ENCODE results near the gene ABHD11.
"Not testable (repeated sequence)": the region's sequence is repeated elsewhere in the genome, so short reads cannot be mapped to it uniquely, and the experiment has no call there.

Gene ABHD11, protein sequence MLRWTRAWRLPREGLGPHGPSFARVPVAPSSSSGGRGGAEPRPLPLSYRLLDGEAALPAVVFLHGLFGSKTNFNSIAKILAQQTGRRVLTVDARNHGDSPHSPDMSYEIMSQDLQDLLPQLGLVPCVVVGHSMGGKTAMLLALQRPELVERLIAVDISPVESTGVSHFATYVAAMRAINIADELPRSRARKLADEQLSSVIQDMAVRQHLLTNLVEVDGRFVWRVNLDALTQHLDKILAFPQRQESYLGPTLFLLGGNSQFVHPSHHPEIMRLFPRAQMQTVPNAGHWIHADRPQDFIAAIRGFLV

DNA sequence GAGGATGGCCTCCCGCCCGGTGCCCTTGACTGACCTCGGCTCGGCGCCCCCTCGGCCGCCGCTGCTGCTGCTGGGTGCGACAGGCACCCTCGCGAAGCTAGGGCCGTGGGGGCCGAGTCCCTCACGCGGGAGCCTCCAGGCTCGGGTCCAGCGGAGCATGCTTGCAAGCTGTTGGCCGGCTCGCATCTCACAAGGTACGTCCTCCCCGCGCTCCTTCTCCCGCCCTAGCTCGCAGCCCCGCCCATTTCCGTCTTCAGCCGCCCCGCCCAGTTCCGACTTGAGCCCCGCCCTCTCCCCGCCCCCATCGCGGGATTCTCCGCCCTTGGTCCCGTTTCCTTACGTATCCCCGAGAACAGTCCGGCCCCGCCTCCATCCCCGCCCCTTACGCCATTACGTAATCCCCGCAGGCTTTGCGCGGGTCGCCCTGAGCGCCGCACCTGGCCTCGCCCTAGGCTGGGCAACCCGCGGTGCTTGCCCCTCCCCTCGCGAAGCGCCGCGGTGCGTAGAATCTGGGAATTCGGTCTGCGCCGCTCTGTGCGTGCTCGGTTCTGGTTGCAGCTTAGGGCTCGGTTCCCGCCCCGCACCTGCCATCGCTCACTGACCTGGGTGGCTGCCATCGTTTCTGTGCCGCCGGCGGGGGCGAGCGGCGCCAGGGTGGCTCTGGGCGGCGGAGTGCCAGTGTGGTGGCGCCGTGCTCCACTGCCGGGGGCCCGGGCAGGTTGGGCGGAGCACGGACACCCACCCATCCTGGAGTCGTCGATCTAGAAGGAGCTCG lies at the start of gene ABHD11:
Gene ABHD11 (minus strand): TSS at position 191 of the 775 bp plus-strand sequence. CDS start 32 bp downstream, at position 159.
- DNase-seq: peak; percentile 99

DNA sequence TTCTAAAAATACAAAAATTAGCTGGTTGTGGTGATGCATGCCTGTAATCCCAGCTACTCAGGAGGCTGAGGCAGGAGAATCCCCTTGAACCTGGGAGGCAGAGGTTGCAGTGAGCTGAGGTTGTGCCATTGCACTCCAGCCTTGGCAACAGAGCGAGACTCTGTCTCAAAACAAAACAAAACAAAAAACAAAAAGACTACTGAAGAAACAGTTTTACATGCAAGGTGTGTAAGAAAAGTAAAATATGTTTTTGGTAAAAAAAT lies 49.1 kb upstream of the ABHD11 start:
- DNase-seq: not testable (repeated sequence)

DNA sequence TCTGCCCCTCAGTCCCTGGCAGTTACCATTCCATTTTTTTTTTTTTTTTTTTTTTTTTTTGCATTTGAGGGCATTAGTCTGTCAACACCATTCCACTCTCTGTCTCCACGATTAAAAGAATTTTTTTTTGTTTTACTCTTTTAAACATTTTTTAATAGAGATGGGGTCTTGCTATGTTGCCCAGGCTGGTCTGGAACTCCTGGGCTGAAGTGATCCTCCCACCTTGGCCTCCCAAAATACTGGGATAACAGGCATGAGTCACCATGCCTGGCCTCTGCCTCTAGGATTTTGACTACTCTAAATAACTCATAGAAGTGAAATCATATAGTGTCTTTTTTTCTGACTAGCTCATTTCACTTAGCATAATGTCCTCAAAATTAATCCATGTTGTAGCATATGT lies 48.0 kb upstream of the ABHD11 start:
- no peak for DNase-seq

DNA sequence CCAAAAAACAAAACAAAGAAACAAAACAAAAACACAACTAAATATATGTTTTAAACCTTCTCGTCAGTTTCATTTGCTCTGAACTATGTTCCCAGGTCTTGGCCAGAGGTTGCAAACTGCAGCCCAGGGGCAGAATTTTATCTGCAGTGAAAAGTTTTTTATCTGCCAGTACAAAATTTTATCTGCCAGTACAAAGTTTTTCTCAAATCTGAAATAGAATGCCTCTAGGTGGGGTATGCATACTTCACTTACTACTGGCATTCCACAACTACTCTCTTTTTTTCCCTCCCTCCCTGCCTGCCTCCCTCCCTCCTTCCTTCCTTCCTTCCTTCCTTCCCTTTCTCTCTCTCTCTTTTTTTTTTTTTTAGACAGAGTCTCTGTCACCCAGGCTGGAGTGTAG lies 40.9 kb upstream of the ABHD11 start:
- DNase-seq: no peak

DNA sequence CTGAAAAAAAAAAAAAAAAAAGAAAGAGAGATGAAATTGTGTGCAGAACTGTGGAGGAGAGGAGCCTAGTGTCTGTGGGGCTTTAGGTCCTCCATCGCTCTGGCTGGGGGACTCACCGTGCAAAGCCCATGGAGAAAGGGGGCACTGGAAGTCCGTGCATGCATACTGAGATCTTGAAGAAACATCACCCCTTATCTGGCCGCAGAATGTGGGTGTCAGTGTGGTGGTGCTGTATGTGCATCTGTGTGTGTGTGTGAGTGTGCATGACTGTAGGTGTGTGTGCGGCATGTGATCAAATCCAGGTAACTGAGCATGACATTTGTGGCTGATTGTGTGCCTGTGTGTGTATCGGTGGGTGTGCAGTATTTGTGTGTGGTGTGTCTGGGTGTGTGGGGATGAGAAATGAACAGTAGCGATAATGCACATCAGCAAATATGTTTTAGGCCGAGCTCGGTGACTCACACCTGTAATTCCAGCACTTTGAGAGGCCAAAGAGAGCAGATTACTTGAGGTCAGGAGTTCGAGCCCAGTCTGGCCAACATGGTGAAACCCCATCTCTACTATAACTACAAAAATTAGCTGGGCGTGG lies 40.3 kb upstream of the ABHD11 start:
- DNase-seq: no peak

DNA sequence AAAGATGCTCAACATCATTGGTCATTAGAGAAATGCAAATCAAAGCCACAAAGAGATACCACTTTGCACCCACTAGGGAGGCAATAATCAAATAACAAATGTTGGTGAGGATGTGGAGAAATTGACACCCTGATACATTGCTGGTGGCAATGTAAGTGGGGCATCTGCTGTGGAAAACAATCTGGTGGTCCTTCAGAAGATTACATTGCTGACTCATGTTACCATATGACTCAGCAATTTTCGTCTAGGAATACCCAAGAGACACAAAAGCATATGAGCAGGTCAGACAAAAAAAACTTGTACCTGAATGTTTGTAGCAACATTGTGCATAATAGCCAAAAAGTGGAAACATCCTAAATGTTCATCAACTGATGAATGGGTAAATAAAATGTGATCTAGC lies 36.3 kb upstream of the ABHD11 start:
- no peak for DNase-seq

DNA sequence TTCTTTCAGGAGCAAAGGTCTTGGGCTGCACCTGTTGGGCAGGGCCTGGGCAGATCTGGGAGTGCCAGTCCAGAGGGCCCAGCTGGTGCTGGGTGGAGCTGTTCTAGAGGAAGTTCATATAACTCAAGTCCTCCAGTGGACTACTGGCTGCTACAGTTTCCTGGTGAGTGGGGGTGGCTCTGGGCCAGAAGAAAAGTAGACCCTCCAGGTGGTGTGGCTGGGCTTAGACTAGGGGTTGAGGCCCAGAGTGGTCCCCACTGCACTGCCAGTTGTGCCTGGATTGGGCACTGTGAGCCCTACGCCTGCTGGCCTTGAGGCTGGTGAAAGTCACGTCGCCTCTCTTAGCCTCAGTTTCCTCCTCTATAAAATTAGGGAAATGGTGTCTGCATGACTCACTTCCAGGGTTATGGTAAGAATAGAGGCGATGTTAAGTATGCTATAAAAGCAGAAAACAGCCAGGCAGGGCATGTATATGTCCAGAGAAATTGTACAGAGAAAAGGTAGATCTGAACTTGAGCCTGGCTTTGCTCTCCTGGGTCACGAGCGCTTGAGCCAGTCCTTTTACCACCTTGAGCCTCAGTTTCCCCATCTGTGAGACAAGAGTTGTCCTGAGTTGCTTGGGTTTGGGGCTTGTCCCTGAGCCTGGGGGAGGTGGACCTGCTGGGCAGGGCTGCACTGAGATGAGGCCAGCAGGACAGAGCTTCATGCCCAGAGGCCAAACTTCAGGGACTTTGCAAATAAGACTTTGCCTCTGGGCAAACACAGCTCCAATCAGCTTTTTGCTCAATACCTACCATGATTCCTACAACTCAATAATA lies 35.3 kb upstream of the ABHD11 start:
- DNase-seq: no peak

DNA sequence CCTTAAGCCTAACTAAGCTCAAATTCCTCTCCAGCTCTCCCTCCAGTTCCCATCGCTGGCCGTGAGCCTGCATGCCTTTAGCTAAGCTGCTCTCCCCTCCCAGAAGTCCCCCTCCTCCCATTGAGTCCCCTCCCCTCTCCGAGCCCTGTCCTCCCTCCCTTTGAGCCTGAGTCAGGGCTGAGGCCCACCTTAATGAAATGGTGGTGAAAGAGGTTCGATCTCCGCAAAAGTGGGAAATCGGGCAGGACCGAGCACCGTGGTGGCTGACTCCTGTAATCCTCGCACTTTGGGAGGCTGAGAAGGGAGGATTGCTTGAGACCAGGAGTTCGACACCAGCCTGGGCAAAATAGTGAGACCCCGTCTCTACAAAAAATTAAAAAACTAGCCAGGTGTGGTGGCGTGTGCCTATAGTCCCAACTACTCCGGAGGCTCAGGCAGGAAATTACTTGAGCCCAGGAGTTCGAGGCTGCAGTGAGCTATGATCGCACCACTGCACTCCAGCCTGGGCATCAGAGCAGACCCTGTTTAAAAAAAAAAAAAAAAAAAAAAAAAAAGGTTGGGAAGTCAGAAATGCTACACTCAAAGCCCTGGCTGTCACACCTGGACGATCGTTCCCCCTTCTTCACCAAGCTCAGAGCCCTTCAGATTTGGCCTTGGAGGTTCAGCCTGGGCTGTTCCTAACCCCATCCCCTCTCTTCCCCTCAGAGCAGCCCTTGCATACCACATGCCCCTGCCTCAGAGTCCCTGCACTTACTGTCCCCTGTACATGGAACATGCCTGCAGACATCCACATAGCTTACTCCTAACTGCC lies 32.5 kb upstream of the ABHD11 start:
- DNase-seq: no peak

DNA sequence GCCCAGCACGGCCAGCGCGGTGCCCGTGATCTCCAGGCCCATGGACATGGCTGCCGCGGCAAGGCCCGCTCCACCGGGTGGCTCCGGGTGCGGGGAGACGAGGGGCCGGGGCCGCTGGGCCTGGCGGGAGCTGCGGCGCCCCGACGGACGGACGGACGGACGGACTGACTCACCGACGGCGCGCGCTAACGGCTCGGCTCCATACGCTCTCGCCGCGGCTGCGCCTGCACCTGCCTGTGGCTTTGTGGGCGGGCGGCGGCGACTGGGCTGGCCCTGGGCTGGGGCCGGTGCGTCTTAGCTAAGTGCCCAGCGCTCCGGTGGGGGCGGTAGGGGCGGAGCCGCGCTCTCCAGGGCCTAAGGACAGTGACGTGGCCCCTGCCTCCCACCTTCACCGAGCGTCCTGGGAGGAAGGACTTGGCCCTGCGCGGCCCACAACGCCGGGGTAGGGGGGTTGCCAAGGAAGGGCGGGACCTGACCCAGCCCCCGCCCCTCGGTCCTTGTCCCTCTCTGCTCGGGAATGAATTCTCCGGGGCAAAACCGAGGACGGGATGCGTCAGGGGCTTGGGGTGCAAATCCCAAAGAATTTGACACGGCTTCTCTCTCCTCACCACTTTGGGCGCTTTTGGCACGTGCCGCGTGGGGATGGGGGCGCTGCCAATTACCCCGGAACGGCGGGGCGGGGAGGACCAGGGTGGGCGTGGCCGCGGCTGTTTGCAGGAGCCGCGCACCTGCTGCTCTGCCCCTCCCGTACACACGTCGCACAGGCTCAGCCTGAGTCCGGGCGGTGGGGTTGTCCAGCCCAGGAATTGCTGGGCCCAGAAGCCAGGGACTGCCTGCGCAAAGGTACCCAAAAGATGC lies 31.6 kb upstream of the ABHD11 start, which contains the start of gene CLDN3:
Gene CLDN3 (minus strand): TSS at position 269 of the 858 bp plus-strand sequence. CDS start 221 bp downstream, at position 48.
- no peak for DNase-seq

DNA sequence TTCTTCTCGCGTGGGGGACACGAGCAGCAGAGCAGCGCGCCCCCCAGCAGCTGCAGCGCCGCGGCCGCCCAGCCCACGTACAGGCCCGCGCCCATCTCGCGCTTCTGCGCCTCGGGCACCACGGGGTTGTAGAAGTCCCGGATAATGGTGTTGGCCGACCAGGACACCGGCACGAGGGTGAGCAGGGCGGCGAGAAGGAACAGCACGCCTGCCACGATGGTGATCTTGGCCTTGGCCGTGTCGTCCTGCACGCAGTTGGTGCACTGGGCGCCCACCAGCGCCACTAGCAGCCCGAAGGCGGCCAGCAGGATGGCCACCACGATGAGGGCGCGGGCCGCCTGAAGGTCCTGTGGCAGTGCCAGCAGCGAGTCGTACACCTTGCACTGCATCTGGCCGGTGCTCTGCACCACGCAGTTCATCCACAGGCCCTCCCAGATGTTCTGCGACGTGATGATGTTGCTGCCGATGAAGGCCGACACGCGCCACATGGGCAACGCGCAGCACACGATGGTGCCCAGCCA lies 30.9 kb upstream of the ABHD11 start:
- no peak for DNase-seq

DNA sequence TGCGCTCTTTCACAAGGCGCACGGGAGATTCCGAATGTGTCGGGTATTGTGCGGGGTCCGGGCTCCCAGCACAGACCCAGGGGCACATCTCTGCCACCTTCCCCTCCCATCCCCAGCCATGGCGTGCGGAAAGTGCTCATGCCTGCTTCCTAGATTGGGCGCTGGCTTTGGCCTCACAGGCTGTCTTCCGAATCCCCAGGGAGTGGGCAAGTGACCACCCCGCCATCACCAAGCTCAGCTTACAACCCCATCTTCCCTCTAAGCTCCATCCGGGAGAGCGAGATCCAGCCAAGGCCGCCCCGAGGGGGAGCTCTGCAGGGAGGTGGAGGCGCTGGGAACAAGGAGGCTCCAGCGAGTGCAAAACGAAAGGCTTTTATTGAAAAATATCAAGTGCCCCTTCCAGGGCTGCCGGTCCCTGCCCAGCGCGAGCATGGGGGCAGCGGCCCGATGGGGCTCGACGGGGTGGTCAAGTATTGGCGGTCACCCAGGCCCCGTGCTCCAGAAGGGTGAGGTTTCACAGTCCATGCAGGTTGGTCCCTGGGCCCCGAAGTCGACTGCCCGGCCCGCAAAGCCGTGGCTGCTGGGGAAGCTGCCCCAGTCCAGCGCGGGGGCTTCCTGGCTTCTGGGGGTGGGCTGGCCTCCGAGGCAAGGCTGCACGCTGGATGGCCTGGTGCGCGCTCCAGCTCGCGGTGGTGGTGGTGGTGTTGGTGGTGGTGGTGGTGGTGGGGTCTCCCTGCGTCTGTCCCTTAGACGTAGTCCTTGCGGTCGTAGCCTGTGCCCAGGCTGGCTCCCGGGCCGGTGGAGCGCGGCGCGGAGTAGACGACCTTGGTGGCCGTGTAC lies 30.3 kb upstream of the ABHD11 start:
- no peak for DNase-seq

DNA sequence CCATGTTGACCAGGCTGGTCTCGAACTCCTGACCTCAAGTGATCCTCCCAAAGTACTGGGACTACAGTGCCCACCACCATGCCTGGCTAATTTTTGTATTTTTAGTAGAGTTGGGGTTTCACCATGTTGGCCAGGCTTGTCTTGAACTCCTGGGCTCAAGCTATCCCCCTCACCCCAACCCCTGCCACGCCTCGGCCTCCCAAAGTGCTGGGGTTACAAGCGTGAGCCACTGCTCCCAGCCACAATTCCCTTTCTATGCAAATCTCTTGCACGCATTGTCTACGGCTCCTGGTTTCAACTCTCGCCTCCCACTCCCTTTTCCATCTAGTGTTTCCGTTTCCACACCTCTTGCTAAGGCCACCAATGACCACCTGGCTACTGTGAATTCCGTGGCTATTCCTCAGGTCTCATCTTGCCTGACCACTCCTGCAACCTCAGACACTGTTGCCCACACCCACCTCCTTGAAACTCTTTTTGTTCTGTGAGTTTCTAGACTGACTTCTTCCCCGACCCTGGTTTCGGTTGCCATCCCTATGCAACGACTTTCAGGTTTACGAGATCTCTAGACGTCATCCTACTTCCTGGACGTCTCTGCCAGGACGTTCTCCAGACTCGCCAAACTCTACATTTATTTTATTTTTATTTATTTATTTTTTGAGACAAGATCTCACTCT lies 28.1 kb upstream of the ABHD11 start:
- no peak for DNase-seq

DNA sequence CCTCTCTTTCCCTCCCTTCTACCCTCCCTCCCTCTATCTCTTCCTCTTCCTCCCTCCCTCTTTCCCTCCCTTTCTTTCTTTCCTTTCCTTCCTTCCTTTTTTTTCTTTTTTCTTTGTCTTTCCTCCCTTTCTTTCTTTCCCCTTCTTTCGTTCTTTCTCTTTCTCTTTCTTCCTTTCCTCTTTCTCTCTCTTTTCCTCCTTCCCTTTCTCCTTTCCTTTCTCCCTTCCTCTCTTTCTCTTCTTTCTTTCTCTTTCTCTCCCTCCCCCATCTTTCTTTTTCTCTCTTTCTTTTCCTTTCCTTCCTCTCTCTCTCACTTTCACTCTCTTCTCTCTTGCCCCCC lies 24.0 kb upstream of the ABHD11 start:
- DNase-seq: no peak

DNA sequence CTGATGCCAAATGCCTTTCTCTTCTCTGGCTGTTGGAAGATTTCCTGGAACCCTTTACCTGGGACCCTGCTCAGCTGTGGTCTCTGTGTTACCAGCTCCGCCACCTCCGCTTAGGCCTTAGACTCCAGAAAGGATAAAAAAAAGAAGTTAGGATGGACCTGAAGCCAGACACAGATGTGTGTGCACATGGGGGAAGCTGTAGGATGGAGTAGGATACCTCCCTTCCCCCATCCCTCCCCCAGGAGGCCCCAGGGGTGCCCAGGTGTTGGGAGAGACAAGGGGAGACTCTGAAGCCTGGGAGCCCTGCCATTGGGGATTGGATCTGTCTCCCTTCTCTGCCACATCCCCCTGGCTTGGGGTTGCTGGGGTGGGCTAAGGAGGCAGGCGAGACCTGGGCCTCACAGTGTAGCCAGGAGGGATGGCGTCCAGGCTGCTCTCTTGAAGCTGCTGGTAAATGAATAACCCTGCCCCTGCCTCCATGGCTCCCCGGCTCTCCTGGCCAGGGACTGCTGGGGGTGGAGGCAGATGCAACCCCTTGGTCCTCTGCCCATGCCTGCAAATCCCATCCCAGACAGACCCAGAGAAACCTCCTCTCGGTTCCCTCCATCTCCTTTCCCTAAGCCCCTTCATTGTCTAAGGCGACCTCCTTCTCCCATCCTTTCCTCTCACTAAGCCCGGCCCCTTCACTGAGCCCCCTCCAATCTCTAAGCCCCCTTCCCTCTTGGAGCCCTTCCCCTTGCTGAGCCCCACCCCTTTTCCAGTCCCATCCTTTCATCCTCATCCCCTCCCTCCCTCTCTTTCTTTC lies 23.5 kb upstream of the ABHD11 start:
- no peak for DNase-seq

DNA sequence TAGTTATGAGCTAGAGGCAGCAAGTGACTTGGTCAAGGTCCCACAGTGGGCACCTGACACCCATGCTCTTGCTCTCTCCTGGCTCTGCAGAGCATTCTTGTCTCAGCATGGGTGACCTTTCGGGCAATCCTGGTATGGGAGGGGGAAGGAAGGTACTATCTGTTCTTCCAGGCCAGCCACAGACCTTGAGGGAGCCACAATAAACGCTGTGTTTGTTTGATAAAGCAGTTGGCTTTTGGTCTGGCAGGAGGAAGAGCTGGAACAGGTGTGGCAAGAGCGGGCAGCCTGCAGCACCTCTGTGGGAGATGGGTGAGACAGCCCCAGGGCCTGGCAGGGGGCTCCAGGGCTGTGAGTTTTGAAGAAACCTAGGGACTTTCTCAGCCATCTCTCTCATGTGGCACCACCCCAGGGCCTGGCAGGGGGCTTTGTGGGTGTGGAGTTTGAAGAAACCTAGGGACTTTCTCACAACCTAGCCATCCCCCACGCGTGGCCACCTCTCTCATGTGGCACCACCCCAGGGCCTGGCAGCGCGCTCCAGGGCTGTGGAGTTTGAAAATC lies 20.1 kb upstream of the ABHD11 start:
- no peak for DNase-seq

DNA sequence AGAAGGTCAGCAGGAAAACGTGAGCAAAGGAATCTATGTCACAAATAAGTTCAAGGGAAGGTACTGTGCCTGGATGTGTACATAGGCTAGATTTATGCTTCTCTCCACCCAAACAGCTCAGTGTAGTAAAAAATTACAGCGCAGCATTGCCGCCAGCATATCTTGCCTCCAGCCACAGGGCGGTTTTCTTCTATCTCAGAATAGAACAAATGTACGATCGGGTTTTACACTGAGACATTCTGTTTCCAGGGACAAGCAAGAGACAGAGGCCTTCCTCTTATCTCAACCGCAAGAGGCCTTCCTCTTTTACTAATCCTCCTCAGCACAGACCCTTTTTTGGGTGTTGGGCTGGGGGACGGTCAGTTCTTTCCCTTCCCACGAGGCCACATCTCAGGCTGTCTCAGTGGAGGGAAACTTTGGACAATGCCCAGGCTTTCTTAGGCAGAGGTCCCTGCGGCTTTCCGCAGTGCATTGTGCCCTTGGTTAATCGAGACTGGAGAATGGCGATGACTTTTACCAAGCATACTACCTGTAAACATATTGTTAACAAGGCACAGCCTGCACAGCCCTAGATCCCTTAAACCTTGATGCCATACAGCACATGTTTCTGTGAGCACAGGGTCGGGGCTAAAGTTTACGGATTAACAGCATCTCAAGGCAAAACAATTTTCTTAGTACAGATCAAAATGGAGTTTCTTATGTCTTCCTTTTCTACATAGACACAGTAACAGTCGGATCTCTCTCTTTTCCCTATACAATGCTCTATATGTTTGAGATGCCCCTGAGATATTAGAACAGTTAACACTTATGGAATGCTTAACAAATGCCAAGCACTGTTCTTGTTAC lies 11.6 kb upstream of the ABHD11 start:
- DNase-seq: no peak

DNA sequence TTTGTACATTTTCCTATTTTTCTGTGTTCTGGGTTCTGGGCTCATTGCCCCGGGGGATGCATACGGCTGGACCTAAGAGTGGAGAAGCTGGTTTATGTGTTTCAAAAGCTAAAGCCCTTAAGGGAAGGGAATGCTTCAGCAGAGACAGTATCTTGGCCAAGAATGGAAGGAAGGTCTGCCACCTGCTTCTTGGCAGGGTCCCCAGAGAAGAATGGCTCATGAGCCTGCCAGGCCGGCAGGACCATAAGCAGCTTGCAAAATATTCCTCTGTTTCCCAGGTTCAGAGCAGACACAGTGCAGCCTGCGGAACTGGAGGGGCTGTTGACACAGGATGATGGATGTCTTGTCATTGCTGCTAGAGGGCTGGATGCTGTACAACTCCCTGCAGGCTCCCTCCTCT lies 7.8 kb upstream of the ABHD11 start:
- no peak for DNase-seq

Measured in activated CD4-positive, CD25-positive, alpha-beta regulatory T cell treated with anti-CD3 and anti-CD28 coated beads, Interleukin-2, amount 50 U/mL, for 72 hours (primary cell).